Measurements from ENCODE around the gene TJP3. TPM values are rescaled to one million over a fixed set of nuclear protein-coding genes. Genes with fewer than 3 reads are reported as not detected.

The TJP3 gene
- total and polyA plus RNA-seq, 8 donors: 11.2 to 36.2 (median 15.7) TPM

GRCh38 chr19:3732108-3732507 lies 23.9 kb downstream of the TJP3 start:
- no peak for DNase-seq
- Histone ChIP-seq H3K36me3 (no peaks in the 10 kb centered on the region), H3K27me3 (peaks cover 0 to 12% of the 10 kb centered on the region in 2 donors), H3K9me3 (no peaks in the 10 kb centered on the region), H3K4me1 (no peaks in the 10 kb centered on the region), H3K4me3 (no peak overlapping the region), H3K27ac (no peak overlapping the region)
- intact Hi-C loops (cut with DNase I): no loop called here
- no peak for ATAC-seq
- TF ChIP-seq CTCF (IDR thresholded peaks at IDR 0.05): no peak

GRCh38 chr19:3733549-3734309 lies 25.5 kb downstream of the TJP3 start:
- Histone ChIP-seq H3K4me1 (no peaks in the 10 kb centered on the region), H3K27me3 (peaks cover 0 to 12% of the 10 kb centered on the region in 2 donors), H3K4me3 (no peak overlapping the region), H3K27ac (no peak overlapping the region), H3K9me3 (no peaks in the 10 kb centered on the region), H3K36me3 (no peaks in the 10 kb centered on the region)
- peak in 1 of 4 donors; percentile 39 for DNase-seq
- intact Hi-C loops (cut with DNase I): no loop called here
- no peak for TF ChIP-seq CTCF (IDR thresholded peaks at IDR 0.05)
- ATAC-seq: no peak

GRCh38 chr19:3734310-3734600 lies 26.1 kb downstream of the TJP3 start:
- ATAC-seq: no peak
- Histone ChIP-seq H3K4me3 (no peak overlapping the region), H3K27me3 (peaks cover 0 to 12% of the 10 kb centered on the region in 2 donors), H3K36me3 (no peaks in the 10 kb centered on the region), H3K9me3 (no peaks in the 10 kb centered on the region), H3K27ac (no peak overlapping the region), H3K4me1 (no peaks in the 10 kb centered on the region)
- DNase-seq: peak in 1 of 4 donors; percentile 63
- TF ChIP-seq CTCF (IDR thresholded peaks at IDR 0.05): no peak
- intact Hi-C loops (cut with DNase I): no loop called here

- no peak for TF ChIP-seq CTCF (IDR thresholded peaks at IDR 0.05)
- peak in 1 of 4 donors; percentile 48 for DNase-seq
- Histone ChIP-seq H3K4me1 (no peaks in the 10 kb centered on the region), H3K4me3 (no peak overlapping the region), H3K27me3 (peaks cover 0 to 12% of the 10 kb centered on the region in 2 donors), H3K27ac (no peak overlapping the region), H3K9me3 (no peaks in the 10 kb centered on the region), H3K36me3 (peaks cover 0 to 4% of the 10 kb centered on the region in 2 donors)
- no peak for ATAC-seq
- intact Hi-C loops (cut with DNase I): no loop called here
Observed at GRCh38 chr19:3736106-3736724, 28.0 kb downstream of the TJP3 start.

- ATAC-seq (no peak), DNase-seq (no peak)
- TF ChIP-seq CTCF (IDR thresholded peaks at IDR 0.05): no peak
- Histone ChIP-seq H3K4me1 (no peaks in the 10 kb centered on the region), H3K4me3 (no peak overlapping the region), H3K9me3 (no peaks in the 10 kb centered on the region), H3K36me3 (peaks cover 0 to 4% of the 10 kb centered on the region in 2 donors), H3K27me3 (peaks cover 0 to 12% of the 10 kb centered on the region in 2 donors), H3K27ac (no peak overlapping the region)
- intact Hi-C loops (cut with DNase I): no loop called here
Observed at GRCh38 chr19:3737487-3738205, 29.5 kb downstream of the TJP3 start.
